Heart left ventricle (tissue), 16 donors: ENCODE measurements around the gene MCU. TPM values are rescaled to one million over a fixed set of nuclear protein-coding genes. Genes with fewer than 3 reads are reported as not detected.
A peak's percentile ranks its signal among the peaks of the same experiment; 100 is the strongest.

Experiments
- ATAC-seq, 4 donors: fragments of 200-7000 bp; cut with Tn5 transposase; one replicate each; pipeline ENCODE4 v1.9.1; 2020 to 2022; ENCODE audit warnings: moderate library complexity in 4 of 4, mild to moderate bottlenecking in 3 of 4, moderate number of reproducible peaks in 1 of 4
- DNase-seq, 5 donors: peaks; one replicate each; pipeline ENCODE4 v3.0.0-alpha.2; 2020
- H3K27ac ChIP-seq, 12 donors: fragments of 200-600 bp; sonication (generic) in 4 of 12; one replicate each; pipeline versions ENCODE4 v1.5.0 to v1.8.0; 2016 to 2022; ENCODE audit warnings: mild to moderate bottlenecking in 2 of 12
- H3K27me3 ChIP-seq, 9 donors: fragments of 200-600 bp; sonication (generic) in 2 of 9; one replicate each; pipeline versions ENCODE4 v1.5.1 to v1.8.0; 2016 to 2022; ENCODE audit warnings: mild to moderate bottlenecking in 3 of 9
- H3K36me3 ChIP-seq, 9 donors: fragments of 200-600 bp; sonication (generic) in 2 of 9; one replicate each; pipeline versions ENCODE4 v1.5.0 to v1.8.0; 2018 to 2022; ENCODE audit warnings: mild to moderate bottlenecking in 2 of 9
- H3K4me1 ChIP-seq, 12 donors: fragments of 200-600 bp; sonication (generic) in 4 of 12; one replicate each; pipeline versions ENCODE4 v1.5.0 to v1.8.0; 2016 to 2022; ENCODE audit warnings: mild to moderate bottlenecking in 3 of 12
- H3K4me3 ChIP-seq, 12 donors: fragments of 200-600 bp; sonication (generic) in 4 of 12; one replicate each; pipeline versions ENCODE4 v1.5.0 to v1.8.0; 2017 to 2022; ENCODE audit warnings: mild to moderate bottlenecking in 9 of 12, moderate library complexity in 4 of 12
- H3K9me3 ChIP-seq, 12 donors: fragments of 200-600 bp; sonication (generic) in 4 of 12; one replicate each; pipeline versions ENCODE4 v1.5.0 to v1.8.0; 2016 to 2022; ENCODE audit warnings: mild to moderate bottlenecking in 1 of 12
- CTCF ChIP-seq, 12 donors: fragments of 200-600 bp; sonication (generic) in 4 of 12; IDR thresholded peaks; one replicate each; pipeline versions ENCODE4 v1.5.0 to v1.8.0; 2018 to 2022; ENCODE audit warnings: antibody characterized with exemption in 12 of 12, mild to moderate bottlenecking in 5 of 12
- POLR2A ChIP-seq, 2 donors: fragments of 450-650 bp; IDR thresholded peaks; one replicate each; pipeline ENCODE4 v1.6.1; 2017; ENCODE audit warnings: antibody characterized with exemption in 2 of 2, mild to moderate bottlenecking in 2 of 2, moderate library complexity in 2 of 2
- WGBS, 4 donors: extraction: QIAGEN DNeasy Blood & Tissue Kit in 2 of 4; methylation state at CpG; one replicate each; pipeline versions ENCODE4 v1.1.5 to v1.1.7; 2013 to 2018; 5-methylcytosine and 5-hydroxymethylcytosine counted together
- intact Hi-C, 10 donors: fragments of 100-400 bp; cut with DNase I; formaldehyde crosslinking; loops; one replicate each; pipeline versions ENCODE4 v1.11.1 to v1.14.2; 2022
- polyA plus RNA-seq, 2 donors: library from polyadenylated mRNA; stranded (reverse); fragments of 200-250 nt; gene quantifications; one replicate each; pipeline ENCODE4 v1.2.3, GENCODE V29; 2013
- total RNA-seq, 9 donors: library from RNA; depleted of rRNA in 2 of 9; stranded (reverse); fragments of >200 nt in 2 of 9; fragmentation: NEBNext Ultra II Directional in 3 of 9; extraction: Animal tissue kit (Norgen Biotek cat#: 25700) in 3 of 9; gene quantifications; one replicate each; pipeline versions ENCODE4 v1.1.0 to v1.2.4, GENCODE V29; 2016 to 2023
- donor health status: ischemic (EF 13 %, LVEDD 7.1; RV severe dilation, severe dysfunction).
- donor health status: healthy with polysubstance abuse.
- donor health status: DM: no; HTN: yes; CAD: no.
- donor health status: DM: no; HTN: no; CAD: no.
- donor health status: ischemic (EF 25% LVEDD 6.9; RV normal size, moderate dysfunction).
- donor health status: ischemic (EF 25% LVEDD 5.7; RV mildly dilated, moderate dysfunction).
- donor health status: healthy.
- donor health status: DM: yes; HTN: yes; CAD: no.
- donor health status: ischemic (EF 35%, LVEDD 5.7; RV mildly dilated, moderate dysfunction).
- donor health status: nonischemic (EF 11% LVEDD 7.7; RV severe dilation, severe dysfunction).
- donor health status: DM: yes; HTN: yes; CAD: no.
- donor health status: PGD.
- donor health status: ischemic (EF 29% LVEDD 5.4; RV normal size, mild dysfunction).
- donor health status: nonischemic (EF 23%, LVEDD 6.1; RV moderate dilation, normal function).

MCU gene
- total and polyA plus RNA-seq, 11 donors: 11.4 to 16.9 (median 13.6) TPM

GRCh38 chr10:72688208-72688651 lies 3.7 kb upstream of the MCU start:
- intact Hi-C loops: no loop called here

GRCh38 chr10:72689660-72690059 lies 2.3 kb upstream of the MCU start:
- Histone ChIP-seq H3K4me3 (no peak overlapping the region), H3K27me3 (no peaks in the 10 kb centered on the region), H3K9me3 (no peaks in the 10 kb centered on the region), H3K36me3 (no peaks in the 10 kb centered on the region), H3K27ac (no peak overlapping the region), H3K4me1 (peaks cover 0 to 25% (median 15%) of the 10 kb centered on the region in 12 donors)
- 84 to 97% (median 92%) methylated on average over 1 of the region's 1 CpG for WGBS, 4 donors
- intact Hi-C loops: loop anchor here (5.0 to 10.0 kb wide), 6 partner anchors 62 to 327 kb away; partner anchors contain the start of gene MICU1 (in 3 of the 10)
- DNase-seq (no peak), ATAC-seq (no peak)
- TF ChIP-seq POLR2A (IDR thresholded peaks at IDR 0.05) (no peak), CTCF (IDR thresholded peaks at IDR 0.05) (no peak)

More at GRCh38 chr10:72688208-72688651, 3.7 kb upstream of the MCU start:
- Histone ChIP-seq H3K9me3 (no peaks in the 10 kb centered on the region), H3K27me3 (no peaks in the 10 kb centered on the region), H3K4me3 (no peak overlapping the region), H3K4me1 (peaks cover 0 to 10% (median 3%) of the 10 kb centered on the region in 12 donors), H3K27ac (no peak overlapping the region), H3K36me3 (no peaks in the 10 kb centered on the region)
- no peak for TF ChIP-seq CTCF (IDR thresholded peaks at IDR 0.05)
- TF ChIP-seq POLR2A (IDR thresholded peaks at IDR 0.05): no peak
- WGBS, 4 donors: 47 to 57% (median 52%) methylated on average over 2 of the region's 2 CpGs
- DNase-seq (no peak), ATAC-seq (no peak)

- Histone ChIP-seq H3K27ac (no peak overlapping the region), H3K4me1 (peaks cover 0 to 30% (median 19%) of the 10 kb centered on the region in 12 donors), H3K4me3 (no peak overlapping the region), H3K9me3 (no peaks in the 10 kb centered on the region), H3K27me3 (no peaks in the 10 kb centered on the region), H3K36me3 (no peaks in the 10 kb centered on the region)
- DNase-seq (no peak), ATAC-seq (no peak)
- intact Hi-C loops: loop anchor here (5.0 to 10.0 kb wide), 6 partner anchors 63 to 328 kb away; partner anchors contain the start of gene MICU1 (in 3 of the 10)
- WGBS, 4 donors: 52 to 73% (median 63%) methylated on average over 3 of the region's 3 CpGs
- TF ChIP-seq CTCF (IDR thresholded peaks at IDR 0.05): no peak
- no peak for TF ChIP-seq POLR2A (IDR thresholded peaks at IDR 0.05)
These were observed 1.7 kb upstream of the MCU start for GRCh38 chr10:72690071-72690755.

- H3K4me3 ChIP-seq: peak overlapping the region; percentile 71 to 97 (median 85)
- H3K36me3 ChIP-seq: no peaks in the 10 kb centered on the region
- TF ChIP-seq POLR2A (IDR thresholded peaks at IDR 0.05) (no peak), CTCF (IDR thresholded peaks at IDR 0.05) (no peak)
- H3K27ac ChIP-seq: peak overlapping the region in 9 of 12 donors; percentile 87 to 95 (median 93)
- no peaks in the 10 kb centered on the region for H3K27me3 ChIP-seq
- H3K4me1 ChIP-seq: peaks cover 0 to 33% (median 21%) of the 10 kb centered on the region in 12 donors
- intact Hi-C loops: loop anchor here (5.0 to 10.0 kb wide), 6 partner anchors 64 to 329 kb away; partner anchors contain the start of gene MICU1 (in 3 of the 10)
- no peaks in the 10 kb centered on the region for H3K9me3 ChIP-seq
- DNase-seq: no peak
- ATAC-seq: no peak
- 37 to 41% (median 40%) methylated on average over 9 of the region's 9 CpGs for WGBS, 4 donors
These were observed 477 bp upstream of the MCU start for GRCh38 chr10:72691470-72691862.
